ENCODE measurements around the gene ZKSCAN3. TPM values are rescaled to one million over a fixed set of nuclear protein-coding genes. Genes with fewer than 3 reads are reported as not detected.
A peak's percentile ranks its signal among the peaks of the same experiment; 100 is the strongest.

The ZKSCAN3 gene
- polyA plus RNA-seq, 1 donor (not counting 4 experiments of a cell fraction or from before 2014, with no cell fraction given) = 3.1 TPM

- Histone ChIP-seq H3K4me2 (ENCODE audit: control insufficient read depth, extremely low read depth, insufficient read depth, low read depth, low read length) (peak within 1 kb of the TSS; percentile 85), H3K9me1 (ENCODE audit: control insufficient read depth, extremely low read depth, insufficient read depth, low read length) (no peaks in the 10 kb centered on the region), H2AFZ (ENCODE audit: control insufficient read depth, low read length) (peak within 1 kb of the TSS; percentile 99), H3K27ac (ENCODE audit: control insufficient read depth, insufficient read depth, low read length) (peak within 1 kb of the TSS; percentile 83), H3K36me3 (ENCODE audit: control insufficient read depth in 2 of 2, extremely low read depth in 1 of 2, insufficient read depth in 2 of 2, low read length in 2 of 2) (no peaks in the 10 kb centered on the region), H3K27me3 (ENCODE audit: control insufficient read depth, extremely low read depth, insufficient read depth, low read length) (no peaks in the 10 kb centered on the region), H4K20me1 (ENCODE audit: control insufficient read depth, extremely low read depth, insufficient read depth, low read length) (no peaks in the 10 kb centered on the region), H3K79me2 (ENCODE audit: control insufficient read depth, insufficient read depth, low read length) (peaks cover 27% of the 10 kb centered on the region), H3K9ac (ENCODE audit: control insufficient read depth, extremely low read depth, insufficient read depth, low read length) (peak within 1 kb of the TSS; percentile 89), H3K9me3 (ENCODE audit: control insufficient read depth, low read depth, low read length) (no peaks in the 10 kb centered on the region), H3K4me3 (ENCODE audit: control insufficient read depth in 2 of 3, extremely low read depth in 1 of 3, insufficient read depth in 2 of 3, low read depth in 1 of 3, low read length in 3 of 3) (peak within 1 kb of the TSS; percentile 55 to 94 (median 90)), H3K4me1 (ENCODE audit: control insufficient read depth, extremely low read depth, insufficient read depth, low read length) (peaks cover 19% of the 10 kb centered on the region)
- no peak for DNase-seq (ENCODE audit: low read depth, low spot score)
- dilution Hi-C loops (cut with MboI; ENCODE audit: extremely low pct_ligation_motif_present, low sequenced_read_pairs) = no loop called here
- FAIRE-seq = no peak
- TF ChIP-seq EZH2 (IDR thresholded peaks at IDR 0.05; ENCODE audit: low read length) = no peak
- TF ChIP-seq, protein P1, sequence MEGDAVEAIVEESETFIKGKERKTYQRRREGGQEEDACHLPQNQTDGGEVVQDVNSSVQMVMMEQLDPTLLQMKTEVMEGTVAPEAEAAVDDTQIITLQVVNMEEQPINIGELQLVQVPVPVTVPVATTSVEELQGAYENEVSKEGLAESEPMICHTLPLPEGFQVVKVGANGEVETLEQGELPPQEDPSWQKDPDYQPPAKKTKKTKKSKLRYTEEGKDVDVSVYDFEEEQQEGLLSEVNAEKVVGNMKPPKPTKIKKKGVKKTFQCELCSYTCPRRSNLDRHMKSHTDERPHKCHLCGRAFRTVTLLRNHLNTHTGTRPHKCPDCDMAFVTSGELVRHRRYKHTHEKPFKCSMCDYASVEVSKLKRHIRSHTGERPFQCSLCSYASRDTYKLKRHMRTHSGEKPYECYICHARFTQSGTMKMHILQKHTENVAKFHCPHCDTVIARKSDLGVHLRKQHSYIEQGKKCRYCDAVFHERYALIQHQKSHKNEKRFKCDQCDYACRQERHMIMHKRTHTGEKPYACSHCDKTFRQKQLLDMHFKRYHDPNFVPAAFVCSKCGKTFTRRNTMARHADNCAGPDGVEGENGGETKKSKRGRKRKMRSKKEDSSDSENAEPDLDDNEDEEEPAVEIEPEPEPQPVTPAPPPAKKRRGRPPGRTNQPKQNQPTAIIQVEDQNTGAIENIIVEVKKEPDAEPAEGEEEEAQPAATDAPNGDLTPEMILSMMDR (optimal IDR thresholded peaks at IDR 0.05 in 1 of 3, IDR thresholded peaks at IDR 0.05 in 1 of 3, conservative IDR thresholded peaks at IDR 0.05 in 1 of 3; ENCODE audit: extremely low read depth in 1 of 3, insufficient read depth in 2 of 3, low read length in 3 of 3) = peak; percentile 43 to 62 (median 54)
Measured at GRCh38 chr6:28399350-28400121, 49.8 kb downstream of the ZKSCAN3 start, which contains the start of gene ZSCAN12. ZSCAN12 (minus strand) TSS chr6:28399747; CDS start chr6:28398405, 1,342 bp downstream.

GRCh38 chr6:28400122-28400451 is 50.3 kb downstream of the ZKSCAN3 start:
- H3K4me3 ChIP-seq (ENCODE audit: control insufficient read depth in 2 of 3, extremely low read depth in 1 of 3, insufficient read depth in 2 of 3, low read depth in 1 of 3, low read length in 3 of 3) = peak overlapping the region; percentile 55 to 94 (median 90)
- H2AFZ ChIP-seq (ENCODE audit: control insufficient read depth, low read length) = peak overlapping the region; percentile 99
- no peak for DNase-seq (ENCODE audit: low read depth, low spot score)
- no peaks in the 10 kb centered on the region for H3K36me3 ChIP-seq (ENCODE audit: control insufficient read depth in 2 of 2, extremely low read depth in 1 of 2, insufficient read depth in 2 of 2, low read length in 2 of 2)
- dilution Hi-C loops (cut with MboI; ENCODE audit: extremely low pct_ligation_motif_present, low sequenced_read_pairs) = no loop called here
- no peaks in the 10 kb centered on the region for H3K9me1 ChIP-seq (ENCODE audit: control insufficient read depth, extremely low read depth, insufficient read depth, low read length)
- H3K4me1 ChIP-seq (ENCODE audit: control insufficient read depth, extremely low read depth, insufficient read depth, low read length) = peaks cover 19% of the 10 kb centered on the region
- no peaks in the 10 kb centered on the region for H3K9me3 ChIP-seq (ENCODE audit: control insufficient read depth, low read depth, low read length)
- peaks cover 23% of the 10 kb centered on the region for H3K79me2 ChIP-seq (ENCODE audit: control insufficient read depth, insufficient read depth, low read length)
- H3K4me2 ChIP-seq (ENCODE audit: control insufficient read depth, extremely low read depth, insufficient read depth, low read depth, low read length) = peak overlapping the region; percentile 85
- H4K20me1 ChIP-seq (ENCODE audit: control insufficient read depth, extremely low read depth, insufficient read depth, low read length) = no peaks in the 10 kb centered on the region
- peak overlapping the region; percentile 83 for H3K27ac ChIP-seq (ENCODE audit: control insufficient read depth, insufficient read depth, low read length)
- no peak for TF ChIP-seq EZH2 (IDR thresholded peaks at IDR 0.05; ENCODE audit: low read length)
- TF ChIP-seq, protein P1 (optimal IDR thresholded peaks at IDR 0.05 in 1 of 3, IDR thresholded peaks at IDR 0.05 in 1 of 3, conservative IDR thresholded peaks at IDR 0.05 in 1 of 3; ENCODE audit: extremely low read depth in 1 of 3, insufficient read depth in 2 of 3, low read length in 3 of 3) = no peak
- peak overlapping the region; percentile 89 for H3K9ac ChIP-seq (ENCODE audit: control insufficient read depth, extremely low read depth, insufficient read depth, low read length)
- no peaks in the 10 kb centered on the region for H3K27me3 ChIP-seq (ENCODE audit: control insufficient read depth, extremely low read depth, insufficient read depth, low read length)
- no peak for FAIRE-seq

Data from keratinocyte (primary cell).